Measurements from ENCODE around the gene BACE2. TPM values are rescaled to one million over a fixed set of nuclear protein-coding genes. Genes with fewer than 3 reads are reported as not detected.

The BACE2 gene
- total RNA-seq, 1 experiment from 2014 or later = 40.8 TPM

DNA sequence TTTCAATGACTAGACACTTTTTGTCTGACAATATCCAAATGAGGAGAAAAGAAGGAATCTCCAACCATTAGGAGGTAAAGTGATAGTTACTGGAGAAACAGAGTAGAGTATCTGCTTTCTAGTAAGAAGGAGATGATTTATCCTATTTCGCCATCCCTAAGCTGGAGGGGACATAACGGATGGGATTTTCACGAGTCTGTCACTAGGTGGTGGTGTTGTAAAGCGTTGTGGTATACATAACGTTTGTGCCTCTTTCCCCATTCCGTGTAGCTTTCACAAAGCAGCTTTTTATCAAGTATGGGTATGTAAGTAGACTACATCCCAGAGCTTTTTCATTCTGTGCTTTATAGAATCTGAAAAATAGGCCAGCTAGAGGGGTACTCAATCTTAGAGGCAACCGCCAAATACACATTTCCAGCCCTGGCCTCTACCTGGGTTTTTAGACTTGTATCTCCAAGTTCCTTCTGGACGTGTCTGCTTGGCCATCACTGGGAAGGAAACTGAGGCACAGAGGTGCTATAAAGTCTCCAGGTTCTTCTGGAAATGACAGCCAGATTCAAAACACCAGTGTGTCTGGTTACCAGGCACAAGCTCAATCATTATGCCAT is 115.4 kb downstream of the BACE2 start:
- H3K27ac ChIP-seq = no peak overlapping the region
- no peak overlapping the region for H3K4me3 ChIP-seq
- ChIA-PET CTCF (interaction anchor here (0.6 to 1.9 kb wide), 6 partner anchors 89 to 781 kb away, joined by 3 to 6 read pairs (median 4); no protein-coding TSS in a partner anchor), POLR2A (ENCODE audit: unreplicated experiment) (interaction anchor here (0.7 kb wide), 2 partner anchors 198 to 333 kb away, joined by 6 to 7 read pairs; no protein-coding TSS in a partner anchor)
- intact Hi-C loops (cut with micrococcal nuclease; ENCODE audit: unreplicated experiment) = loop anchor here (1.0 to 5.0 kb wide), 5 partner anchors 161 to 834 kb away; no protein-coding TSS in a partner anchor
- H3K9me2 ChIP-seq (ENCODE audit: insufficient read depth) = no peaks in the 10 kb centered on the region
- H3K4me2 ChIP-seq = no peak overlapping the region
- H3K27me3 ChIP-seq (ENCODE audit: insufficient read depth, low read depth) = no peaks in the 10 kb centered on the region
- H3F3A ChIP-seq (ENCODE audit: insufficient read depth, low read depth) = no peaks in the 10 kb centered on the region
- no peaks in the 10 kb centered on the region for H4K20me1 ChIP-seq (ENCODE audit: insufficient read depth)
- TF ChIP-seq, protein P1, sequence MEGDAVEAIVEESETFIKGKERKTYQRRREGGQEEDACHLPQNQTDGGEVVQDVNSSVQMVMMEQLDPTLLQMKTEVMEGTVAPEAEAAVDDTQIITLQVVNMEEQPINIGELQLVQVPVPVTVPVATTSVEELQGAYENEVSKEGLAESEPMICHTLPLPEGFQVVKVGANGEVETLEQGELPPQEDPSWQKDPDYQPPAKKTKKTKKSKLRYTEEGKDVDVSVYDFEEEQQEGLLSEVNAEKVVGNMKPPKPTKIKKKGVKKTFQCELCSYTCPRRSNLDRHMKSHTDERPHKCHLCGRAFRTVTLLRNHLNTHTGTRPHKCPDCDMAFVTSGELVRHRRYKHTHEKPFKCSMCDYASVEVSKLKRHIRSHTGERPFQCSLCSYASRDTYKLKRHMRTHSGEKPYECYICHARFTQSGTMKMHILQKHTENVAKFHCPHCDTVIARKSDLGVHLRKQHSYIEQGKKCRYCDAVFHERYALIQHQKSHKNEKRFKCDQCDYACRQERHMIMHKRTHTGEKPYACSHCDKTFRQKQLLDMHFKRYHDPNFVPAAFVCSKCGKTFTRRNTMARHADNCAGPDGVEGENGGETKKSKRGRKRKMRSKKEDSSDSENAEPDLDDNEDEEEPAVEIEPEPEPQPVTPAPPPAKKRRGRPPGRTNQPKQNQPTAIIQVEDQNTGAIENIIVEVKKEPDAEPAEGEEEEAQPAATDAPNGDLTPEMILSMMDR (conservative IDR thresholded peaks at IDR 0.05) = peak; percentile 76
- no peak for TF ChIP-seq EZH2 (IDR thresholded peaks at IDR 0.05; ENCODE audit: low read depth)
- no peaks in the 10 kb centered on the region for H3K9me3 ChIP-seq (ENCODE audit: insufficient read depth, low read depth)
- DNase-seq = peak; percentile 43 to 69
- no peaks in the 10 kb centered on the region for H3K79me2 ChIP-seq (ENCODE audit: low read depth)
- no TSS peak for BruUV-seq (replicated peaks)
- no peaks in the 10 kb centered on the region for H3K36me3 ChIP-seq (ENCODE audit: low read depth)
- no peaks in the 10 kb centered on the region for H3K4me1 ChIP-seq (replicated peaks; ENCODE audit: insufficient read depth)
- no peak overlapping the region for H2AFZ ChIP-seq

DNA sequence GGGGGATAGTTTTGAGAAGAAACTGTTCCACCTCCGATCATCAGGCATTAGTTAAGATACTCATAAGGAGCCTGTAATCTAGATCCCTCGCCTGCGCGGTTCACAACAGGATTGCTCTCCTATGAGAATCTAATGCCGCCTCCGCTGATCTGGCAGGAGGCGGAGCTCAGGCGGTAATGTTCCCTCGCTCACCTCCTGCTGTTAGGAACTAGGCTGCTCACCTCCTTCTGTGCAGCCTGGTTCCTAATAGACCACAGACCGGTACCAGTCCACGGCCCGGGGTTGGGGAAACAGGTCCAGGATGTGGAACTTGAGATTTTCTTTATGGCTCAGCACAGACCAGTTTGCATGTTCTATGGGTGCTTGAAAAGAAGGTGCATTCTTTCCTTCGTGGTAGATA is 121.5 kb downstream of the BACE2 start:
- Histone ChIP-seq H3F3A (ENCODE audit: insufficient read depth, low read depth) (no peaks in the 10 kb centered on the region), H3K4me3 (no peak overlapping the region), H3K27ac (no peak overlapping the region), H3K4me1 (replicated peaks; ENCODE audit: insufficient read depth) (no peaks in the 10 kb centered on the region), H3K79me2 (ENCODE audit: low read depth) (no peaks in the 10 kb centered on the region), H3K27me3 (ENCODE audit: insufficient read depth, low read depth) (no peaks in the 10 kb centered on the region), H3K36me3 (ENCODE audit: low read depth) (no peaks in the 10 kb centered on the region), H4K20me1 (ENCODE audit: insufficient read depth) (no peaks in the 10 kb centered on the region), H2AFZ (no peak overlapping the region), H3K4me2 (no peak overlapping the region), H3K9me3 (ENCODE audit: insufficient read depth, low read depth) (no peaks in the 10 kb centered on the region), H3K9me2 (ENCODE audit: insufficient read depth) (no peaks in the 10 kb centered on the region)
- intact Hi-C loops (cut with micrococcal nuclease; ENCODE audit: unreplicated experiment) = no loop called here
- CTCF ChIA-PET = no interaction called here
- no peak for DNase-seq
- POLR2A ChIA-PET (ENCODE audit: unreplicated experiment) = no interaction called here
- no peak for TF ChIP-seq EZH2 (IDR thresholded peaks at IDR 0.05; ENCODE audit: low read depth)
- TF ChIP-seq, protein P1 (conservative IDR thresholded peaks at IDR 0.05) = no peak
- no TSS peak for BruUV-seq (replicated peaks)

DNA sequence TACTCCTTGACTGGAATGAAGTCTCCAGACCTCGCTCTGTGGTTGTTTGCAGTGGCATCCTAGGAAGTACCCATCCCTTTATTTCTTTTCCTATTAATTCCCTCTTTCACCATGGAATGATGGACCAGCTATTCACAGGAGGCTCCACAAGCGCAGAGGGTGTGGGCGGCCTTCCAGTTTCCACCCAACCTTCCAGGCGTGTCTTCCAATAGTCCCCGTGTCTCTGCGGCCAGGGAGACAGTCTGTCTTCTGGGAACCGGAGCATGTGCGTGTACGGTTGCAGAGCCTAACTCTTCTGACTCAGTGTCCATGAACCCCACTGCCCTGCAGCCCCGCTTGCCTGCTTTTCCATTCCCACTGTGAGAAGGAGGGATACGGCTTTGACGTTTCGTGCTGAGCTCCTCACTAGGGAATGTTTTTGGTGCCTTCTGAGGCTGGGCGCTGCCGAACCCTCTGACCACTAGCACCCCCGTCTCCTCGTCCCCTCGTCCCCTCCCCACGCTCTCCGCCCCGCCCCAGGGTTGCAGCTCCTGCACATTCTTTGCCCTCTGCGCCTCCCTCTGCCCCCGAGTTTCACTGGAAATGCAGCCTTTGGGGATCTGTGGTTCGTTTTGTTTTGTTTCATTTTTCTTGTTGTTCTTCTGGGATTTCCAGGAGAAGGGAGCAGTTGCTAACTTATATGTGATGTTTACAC is 122.3 kb downstream of the BACE2 start:
- Histone ChIP-seq H3K4me1 (replicated peaks; ENCODE audit: insufficient read depth) (no peaks in the 10 kb centered on the region), H3K9me2 (ENCODE audit: insufficient read depth) (no peaks in the 10 kb centered on the region), H3K4me2 (no peak overlapping the region), H2AFZ (no peak overlapping the region), H3K79me2 (ENCODE audit: low read depth) (no peaks in the 10 kb centered on the region), H4K20me1 (ENCODE audit: insufficient read depth) (no peaks in the 10 kb centered on the region), H3K36me3 (ENCODE audit: low read depth) (no peaks in the 10 kb centered on the region), H3K9me3 (ENCODE audit: insufficient read depth, low read depth) (no peaks in the 10 kb centered on the region), H3K27ac (no peak overlapping the region), H3K27me3 (ENCODE audit: insufficient read depth, low read depth) (no peaks in the 10 kb centered on the region), H3F3A (ENCODE audit: insufficient read depth, low read depth) (no peaks in the 10 kb centered on the region), H3K4me3 (no peak overlapping the region)
- POLR2A ChIA-PET (ENCODE audit: unreplicated experiment) = no interaction called here
- BruUV-seq (replicated peaks) = no TSS peak
- TF ChIP-seq, protein P1 (conservative IDR thresholded peaks at IDR 0.05) = no peak
- TF ChIP-seq EZH2 (IDR thresholded peaks at IDR 0.05; ENCODE audit: low read depth) = no peak
- CTCF ChIA-PET = no interaction called here
- no peak for DNase-seq
- intact Hi-C loops (cut with micrococcal nuclease; ENCODE audit: unreplicated experiment) = no loop called here
